K562 (cell line): ENCODE measurements around the gene DSE. TPM values are rescaled to one million over a fixed set of nuclear protein-coding genes. Genes with fewer than 3 reads are reported as not detected.

ENCODE experiments used
- BCL6 ChIP-seq: fragments of 250-450 bp; sonication (Bioruptor Pico); IDR thresholded peaks from 2 replicates; pipeline ENCODE4 v1.4.0; 2020
- CTBP1 ChIP-seq: fragments of 450-650 bp; IDR thresholded peaks from 2 replicates; pipeline ENCODE4 v1.6.1; 2016; ENCODE audit warnings: borderline replicate concordance
- EWSR1 ChIP-seq: fragments of 450-650 bp; IDR thresholded peaks from 2 replicates; pipeline ENCODE4 v1.6.1; 2018; ENCODE audit warnings: borderline replicate concordance, mild to moderate bottlenecking, low read depth, moderate library complexity; ENCODE audit not compliant: partially characterized antibody
- IRF2 ChIP-seq: sonication (generic); formaldehyde crosslinking; IDR thresholded peaks from 2 replicates; pipeline ENCODE4 v1.8.1; 2022; ENCODE audit warnings: mild to moderate bottlenecking, missing genetic modification reagents
- MBD2 ChIP-seq: sonication (generic); IDR thresholded peaks from 2 replicates; pipeline ENCODE4 v1.6.1; 2016; ENCODE audit warnings: low read depth, borderline replicate concordance
- NFE2 ChIP-seq: IDR thresholded peaks from 2 replicates; pipeline ENCODE4 v1.6.1; 2014; ENCODE audit warnings: antibody characterized with exemption, low read depth
- NFRKB ChIP-seq: fragments of 450-650 bp; IDR thresholded peaks from 2 replicates; pipeline ENCODE4 v1.6.1; 2016; ENCODE audit warnings: low read depth
- NR2C2 ChIP-seq, 2 experiments: fragments of 200-800 bp in 1 of 2; sonication (Bioruptor generic) in 1 of 2; sonication (generic) in 1 of 2; formaldehyde crosslinking in 1 of 2; IDR thresholded peaks; 2 replicates each; pipeline versions ENCODE4 v1.6.1 to v1.8.0; 2016 to 2022; ENCODE audit warnings: mild to moderate bottlenecking in 1 of 2, missing compliant biosample characterization in 1 of 2, missing genetic modification characterization in 1 of 2, missing genetic modification reagents in 1 of 2
- POLR2H ChIP-seq: IDR thresholded peaks from 2 replicates; pipeline ENCODE4 v1.6.1; 2016; ENCODE audit warnings: missing genetic modification characterization, low read depth, mild to moderate bottlenecking, control low read depth, missing compliant biosample characterization, moderate library complexity
- SMARCB1 ChIP-seq: IDR thresholded peaks from 2 replicates; pipeline ENCODE4 v1.6.1; 2011; ENCODE audit warnings: improper control_type of control experiment, low read depth; ENCODE audit not compliant: insufficient read length
- SRSF1 ChIP-seq: fragments of 200-400 bp; formaldehyde crosslinking; IDR thresholded peaks from 2 replicates; pipeline ENCODE4 v1.6.1; 2017; ENCODE audit warnings: mild to moderate bottlenecking, low read depth, low read length, moderate library complexity
- ZFP1 ChIP-seq: fragments of 450-650 bp; formaldehyde crosslinking; IDR thresholded peaks from 2 replicates; pipeline ENCODE4 v1.4.0; 2020; ENCODE audit warnings: mild to moderate bottlenecking, mixed read lengths
- ZNF184 ChIP-seq: sonication (generic); formaldehyde crosslinking; IDR thresholded peaks from 2 replicates; pipeline ENCODE4 v1.5.0; 2020; ENCODE audit warnings: missing genetic modification reagents
- ZNF551 ChIP-seq: fragments of 250-450 bp; sonication (Bioruptor Pico); IDR thresholded peaks from 2 replicates; pipeline ENCODE4 v1.5.0; 2021; ENCODE audit warnings: mild to moderate bottlenecking, moderate library complexity
- ZNF695 ChIP-seq: fragments of 450-650 bp; formaldehyde crosslinking; IDR thresholded peaks from 2 replicates; pipeline ENCODE4 v1.4.0; 2020; ENCODE audit warnings: mild to moderate bottlenecking, moderate library complexity
- ZNF699 ChIP-seq: fragments of 250-450 bp; sonication (Bioruptor Pico); IDR thresholded peaks from 2 replicates; pipeline ENCODE4 v1.8.0; 2021; ENCODE audit warnings: mild to moderate bottlenecking, moderate library complexity; ENCODE audit not compliant: insufficient replicate concordance
- ZZZ3 ChIP-seq: fragments of 450-650 bp; IDR thresholded peaks from 2 replicates; pipeline ENCODE4 v1.6.1; 2016; ENCODE audit warnings: antibody characterized with exemption, mild to moderate bottlenecking, moderate library complexity
- polyA plus RNA-seq, 8 experiments: library from polyadenylated mRNA; depleted of rRNA in 4 of 8; stranded (reverse) in 5 of 8; unstranded in 3 of 8; fragments of >200 nt; fragmentation: Nextera tagmentation in 2 of 8; fragmentation: Illumina TruSeq in 1 of 8; extraction: Ambion mirVana in 2 of 8; extraction: Trizol in 1 of 8; gene quantifications; 2 replicates each; pipeline versions ENCODE4 v1.2.1 to v1.2.3, GENCODE V29; 2011 to 2014; ENCODE audit warnings: inconsistent platforms in 1 of 8, missing spikeins in 1 of 8
- total RNA-seq, 7 experiments: library from RNA; depleted of rRNA in 6 of 7; stranded (reverse); fragments of >200 nt in 6 of 7; fragmentation: Illumina TruSeq in 2 of 7; extraction: Trizol in 2 of 7; gene quantifications; 2 replicates each; pipeline versions ENCODE4 v1.2.1 to v1.2.3, GENCODE V29; 2011 to 2021; ENCODE audit warnings: low replicate concordance in 1 of 7
- TF ChIP-seq, protein P1 (sequence below): sonication (generic); formaldehyde crosslinking; IDR thresholded peaks from 2 replicates; pipeline ENCODE4 v1.8.0; 2022; ENCODE audit warnings: mild to moderate bottlenecking, missing genetic modification reagents, borderline replicate concordance
- TF ChIP-seq, protein P2 (sequence below): fragments of 250-450 bp; sonication (Bioruptor Pico); IDR thresholded peaks from 2 replicates; pipeline ENCODE4 v1.9.0; 2021; ENCODE audit warnings: mild to moderate bottlenecking, inconsistent platforms
- TF ChIP-seq, protein P3 (sequence below): sonication (generic); formaldehyde crosslinking; IDR thresholded peaks from 2 replicates; pipeline ENCODE4 v1.8.1; 2023; ENCODE audit warnings: mild to moderate bottlenecking, missing genetic modification reagents
- TF ChIP-seq, protein P4 (sequence below): sonication (generic); IDR thresholded peaks from 2 replicates; pipeline ENCODE4 v1.6.1; 2016

DSE gene
- total and polyA plus RNA-seq, 9 of the 15 experiments (the other 6 are each of a cell fraction or from before 2014, with no cell fraction given) = 0.49 to 1.7 (median 0.79) TPM

DNA sequence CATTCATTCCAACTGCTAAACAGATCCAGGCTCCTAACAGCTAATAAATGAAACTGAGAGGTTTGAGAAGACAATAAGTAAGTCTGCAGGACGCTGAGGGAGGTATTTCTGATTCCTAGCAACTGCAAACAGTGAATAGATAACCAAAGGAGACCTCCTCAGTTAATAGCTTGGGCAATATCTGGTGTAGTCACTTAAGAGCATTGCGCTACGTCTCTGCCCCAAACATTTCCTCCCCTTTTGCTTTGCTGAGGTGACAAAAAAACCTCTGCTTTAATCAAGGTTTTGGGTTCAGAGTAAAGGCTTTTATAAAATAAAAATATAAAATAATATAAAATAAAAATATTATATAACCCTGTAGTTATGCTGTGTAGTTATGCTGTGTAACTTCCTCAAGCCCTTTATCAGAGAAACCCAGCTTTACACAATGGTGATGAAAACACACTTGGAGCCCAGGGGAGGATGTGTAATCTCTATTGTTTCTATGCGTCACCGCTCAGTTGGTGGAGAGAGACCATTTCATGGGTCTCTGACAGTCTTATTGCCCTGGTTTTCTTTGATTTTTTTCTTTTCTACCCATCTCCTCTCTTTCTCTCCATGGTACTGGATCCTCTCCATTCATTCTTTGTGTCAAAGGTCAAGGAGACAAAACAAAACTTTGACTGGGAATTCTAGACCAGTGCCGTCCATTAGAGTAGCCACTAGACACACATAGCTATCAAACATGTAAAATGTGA is 121.8 kb downstream of the DSE start (continued):
- TF ChIP-seq, protein P1, sequence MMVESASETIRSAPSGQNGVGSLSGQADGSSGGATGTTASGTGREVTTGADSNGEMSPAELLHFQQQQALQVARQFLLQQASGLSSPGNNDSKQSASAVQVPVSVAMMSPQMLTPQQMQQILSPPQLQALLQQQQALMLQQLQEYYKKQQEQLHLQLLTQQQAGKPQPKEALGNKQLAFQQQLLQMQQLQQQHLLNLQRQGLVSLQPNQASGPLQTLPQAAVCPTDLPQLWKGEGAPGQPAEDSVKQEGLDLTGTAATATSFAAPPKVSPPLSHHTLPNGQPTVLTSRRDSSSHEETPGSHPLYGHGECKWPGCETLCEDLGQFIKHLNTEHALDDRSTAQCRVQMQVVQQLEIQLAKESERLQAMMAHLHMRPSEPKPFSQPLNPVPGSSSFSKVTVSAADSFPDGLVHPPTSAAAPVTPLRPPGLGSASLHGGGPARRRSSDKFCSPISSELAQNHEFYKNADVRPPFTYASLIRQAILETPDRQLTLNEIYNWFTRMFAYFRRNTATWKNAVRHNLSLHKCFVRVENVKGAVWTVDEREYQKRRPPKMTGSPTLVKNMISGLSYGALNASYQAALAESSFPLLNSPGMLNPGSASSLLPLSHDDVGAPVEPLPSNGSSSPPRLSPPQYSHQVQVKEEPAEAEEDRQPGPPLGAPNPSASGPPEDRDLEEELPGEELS (CRISPR knock-in tag) = no peak
- TF ChIP-seq POLR2H (tag) = 0 out of 2 replicates have a peak, but pooled peaks have one; percentile 25
- peak; percentile 19; the same call in 1 of the 2 replicates for TF ChIP-seq MBD2
- TF ChIP-seq, protein P2, sequence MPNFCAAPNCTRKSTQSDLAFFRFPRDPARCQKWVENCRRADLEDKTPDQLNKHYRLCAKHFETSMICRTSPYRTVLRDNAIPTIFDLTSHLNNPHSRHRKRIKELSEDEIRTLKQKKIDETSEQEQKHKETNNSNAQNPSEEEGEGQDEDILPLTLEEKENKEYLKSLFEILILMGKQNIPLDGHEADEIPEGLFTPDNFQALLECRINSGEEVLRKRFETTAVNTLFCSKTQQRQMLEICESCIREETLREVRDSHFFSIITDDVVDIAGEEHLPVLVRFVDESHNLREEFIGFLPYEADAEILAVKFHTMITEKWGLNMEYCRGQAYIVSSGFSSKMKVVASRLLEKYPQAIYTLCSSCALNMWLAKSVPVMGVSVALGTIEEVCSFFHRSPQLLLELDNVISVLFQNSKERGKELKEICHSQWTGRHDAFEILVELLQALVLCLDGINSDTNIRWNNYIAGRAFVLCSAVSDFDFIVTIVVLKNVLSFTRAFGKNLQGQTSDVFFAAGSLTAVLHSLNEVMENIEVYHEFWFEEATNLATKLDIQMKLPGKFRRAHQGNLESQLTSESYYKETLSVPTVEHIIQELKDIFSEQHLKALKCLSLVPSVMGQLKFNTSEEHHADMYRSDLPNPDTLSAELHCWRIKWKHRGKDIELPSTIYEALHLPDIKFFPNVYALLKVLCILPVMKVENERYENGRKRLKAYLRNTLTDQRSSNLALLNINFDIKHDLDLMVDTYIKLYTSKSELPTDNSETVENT (CRISPR knock-in tag) = no peak
- no peak for TF ChIP-seq BCL6 (CRISPR knock-in tag)
- no peak for TF ChIP-seq NR2C2 (CRISPR knock-in tag; IDR thresholded peaks at IDR 0.05)
- TF ChIP-seq NR2C2 (tag; IDR thresholded peaks at IDR 0.05) = peak; percentile 61
- no peak for TF ChIP-seq ZNF184 (CRISPR knock-in tag)
- TF ChIP-seq, protein P3, sequence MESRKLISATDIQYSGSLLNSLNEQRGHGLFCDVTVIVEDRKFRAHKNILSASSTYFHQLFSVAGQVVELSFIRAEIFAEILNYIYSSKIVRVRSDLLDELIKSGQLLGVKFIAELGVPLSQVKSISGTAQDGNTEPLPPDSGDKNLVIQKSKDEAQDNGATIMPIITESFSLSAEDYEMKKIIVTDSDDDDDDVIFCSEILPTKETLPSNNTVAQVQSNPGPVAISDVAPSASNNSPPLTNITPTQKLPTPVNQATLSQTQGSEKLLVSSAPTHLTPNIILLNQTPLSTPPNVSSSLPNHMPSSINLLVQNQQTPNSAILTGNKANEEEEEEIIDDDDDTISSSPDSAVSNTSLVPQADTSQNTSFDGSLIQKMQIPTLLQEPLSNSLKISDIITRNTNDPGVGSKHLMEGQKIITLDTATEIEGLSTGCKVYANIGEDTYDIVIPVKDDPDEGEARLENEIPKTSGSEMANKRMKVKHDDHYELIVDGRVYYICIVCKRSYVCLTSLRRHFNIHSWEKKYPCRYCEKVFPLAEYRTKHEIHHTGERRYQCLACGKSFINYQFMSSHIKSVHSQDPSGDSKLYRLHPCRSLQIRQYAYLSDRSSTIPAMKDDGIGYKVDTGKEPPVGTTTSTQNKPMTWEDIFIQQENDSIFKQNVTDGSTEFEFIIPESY (CRISPR knock-in tag) = no peak
- no peak for TF ChIP-seq ZNF699 (CRISPR knock-in tag)
- TF ChIP-seq ZNF695 = no peak
- no peak for TF ChIP-seq EWSR1
- TF ChIP-seq ZZZ3 = no peak
- TF ChIP-seq NFE2 = peak; percentile 42
- no peak for TF ChIP-seq ZFP1 (CRISPR knock-in tag)
- no peak for TF ChIP-seq ZNF551 (CRISPR knock-in tag)
- TF ChIP-seq IRF2 (CRISPR knock-in tag) = no peak
- TF ChIP-seq CTBP1 = no peak
- TF ChIP-seq SMARCB1 = no peak
- TF ChIP-seq SRSF1 = no peak
- TF ChIP-seq NFRKB = no peak; the same call in 1 of the 2 replicates
- TF ChIP-seq, protein P4, sequence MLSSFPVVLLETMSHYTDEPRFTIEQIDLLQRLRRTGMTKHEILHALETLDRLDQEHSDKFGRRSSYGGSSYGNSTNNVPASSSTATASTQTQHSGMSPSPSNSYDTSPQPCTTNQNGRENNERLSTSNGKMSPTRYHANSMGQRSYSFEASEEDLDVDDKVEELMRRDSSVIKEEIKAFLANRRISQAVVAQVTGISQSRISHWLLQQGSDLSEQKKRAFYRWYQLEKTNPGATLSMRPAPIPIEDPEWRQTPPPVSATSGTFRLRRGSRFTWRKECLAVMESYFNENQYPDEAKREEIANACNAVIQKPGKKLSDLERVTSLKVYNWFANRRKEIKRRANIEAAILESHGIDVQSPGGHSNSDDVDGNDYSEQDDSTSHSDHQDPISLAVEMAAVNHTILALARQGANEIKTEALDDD = peak; percentile 71; the same call in 1 of the 2 replicates
